H9 (cell line): ENCODE data around the gene GAD1. TPM values are rescaled to one million over a fixed set of nuclear protein-coding genes. Genes with fewer than 3 reads are reported as not detected.

ENCODE experiments used
- DNase-seq: peaks from one replicate; pipeline ENCODE4 v3.0.0-alpha.2; 2017
- H2AFZ ChIP-seq: one replicate; pipeline ENCODE4 v1.6.1; 2013; ENCODE audit warnings: mild to moderate bottlenecking, low read length, control low read depth, moderate library complexity
- H2AK5ac ChIP-seq: 2 replicates; pipeline ENCODE4 v1.6.1; 2013; ENCODE audit warnings: low read length, control low read depth, mixed read lengths; ENCODE audit not compliant: insufficient read length
- H2BK120ac ChIP-seq: one replicate; pipeline ENCODE4 v1.6.1; 2013; ENCODE audit warnings: low read depth, mild to moderate bottlenecking, low read length, control low read depth, inconsistent platforms; ENCODE audit not compliant: poor library complexity, severe bottlenecking
- H2BK12ac ChIP-seq: 2 replicates; pipeline ENCODE4 v1.6.1; 2013; ENCODE audit warnings: low read length, control low read depth, mixed read lengths, low read depth; ENCODE audit not compliant: insufficient read length
- H2BK15ac ChIP-seq: 2 replicates; pipeline ENCODE4 v1.6.1; 2013; ENCODE audit warnings: low read depth, low read length, control low read depth
- H2BK20ac ChIP-seq: one replicate; pipeline ENCODE4 v1.6.1; 2013; ENCODE audit warnings: low read depth, mild to moderate bottlenecking, low read length, control low read depth, inconsistent platforms; ENCODE audit not compliant: poor library complexity, severe bottlenecking
- H2BK5ac ChIP-seq: 2 replicates; pipeline ENCODE4 v1.6.1; 2013; ENCODE audit warnings: low read length, control low read depth, mixed read lengths; ENCODE audit not compliant: insufficient read length
- H3K14ac ChIP-seq: 2 replicates; pipeline ENCODE4 v1.6.1; 2013; ENCODE audit warnings: low read length, control low read depth; ENCODE audit not compliant: insufficient read depth
- H3K18ac ChIP-seq: 2 replicates; pipeline ENCODE4 v1.6.1; 2013; ENCODE audit warnings: low read depth, mild to moderate bottlenecking, mixed read lengths, low read length, control low read depth; ENCODE audit not compliant: insufficient read length
- H3K23ac ChIP-seq: 2 replicates; pipeline ENCODE4 v1.6.1; 2013; ENCODE audit warnings: low read length, control low read depth, mixed read lengths, low read depth; ENCODE audit not compliant: insufficient read length
- H3K23me2 ChIP-seq: 2 replicates; pipeline ENCODE4 v1.6.1; 2013; ENCODE audit warnings: low read depth, mild to moderate bottlenecking, mixed read lengths, low read length, control low read depth; ENCODE audit not compliant: insufficient read length, poor library complexity, severe bottlenecking
- H3K27ac ChIP-seq: 2 replicates; pipeline ENCODE4 v1.5.1; 2013; ENCODE audit warnings: low read length, control low read depth, mixed read lengths, low read depth; ENCODE audit not compliant: insufficient read length
- H3K27me3 ChIP-seq: 2 replicates; pipeline ENCODE4 v1.6.1; 2013; ENCODE audit warnings: low read length, control low read depth, inconsistent platforms; ENCODE audit not compliant: insufficient read depth
- H3K4ac ChIP-seq: 2 replicates; pipeline ENCODE4 v1.6.1; 2013; ENCODE audit warnings: low read depth, mild to moderate bottlenecking, control low read depth, inconsistent platforms, low read length, moderate library complexity
- H3K4me1 ChIP-seq: 2 replicates; pipeline ENCODE4 v1.6.1; 2013; ENCODE audit warnings: low read length, control low read depth, inconsistent platforms; ENCODE audit not compliant: insufficient read depth
- H3K4me2 ChIP-seq: 2 replicates; pipeline ENCODE4 v1.6.1; 2013; ENCODE audit warnings: low read length, control low read depth, mixed read lengths; ENCODE audit not compliant: insufficient read length, insufficient read depth
- H3K56ac ChIP-seq: 2 replicates; pipeline ENCODE4 v1.6.1; 2013; ENCODE audit warnings: low read depth, mild to moderate bottlenecking, mixed read lengths, low read length, control low read depth; ENCODE audit not compliant: insufficient read length
- H3K79me1 ChIP-seq: 2 replicates; pipeline ENCODE4 v1.6.1; 2013; ENCODE audit warnings: low read depth, mild to moderate bottlenecking, moderate library complexity, low read length, control low read depth, inconsistent platforms; ENCODE audit not compliant: insufficient read depth, poor library complexity, severe bottlenecking
- H3K79me2 ChIP-seq: 2 replicates; pipeline ENCODE4 v1.6.1; 2013; ENCODE audit warnings: low read length, control low read depth, inconsistent platforms; ENCODE audit not compliant: insufficient read depth
- H3K9ac ChIP-seq: 2 replicates; pipeline ENCODE4 v1.6.1; 2013; ENCODE audit warnings: low read length, control low read depth, mixed read lengths; ENCODE audit not compliant: insufficient read length; ENCODE audit errors: extremely low read depth
- H3K9me3 ChIP-seq: one replicate; pipeline ENCODE4 v1.6.1; 2013; ENCODE audit warnings: low read depth, low read length, inconsistent platforms; ENCODE audit not compliant: control insufficient read depth
- H3T11ph ChIP-seq: one replicate; pipeline ENCODE4 v1.6.1; 2013; ENCODE audit warnings: mild to moderate bottlenecking, low read length, control low read depth, inconsistent platforms
- H4K20me1 ChIP-seq: one replicate; pipeline ENCODE4 v1.6.1; 2013; ENCODE audit not compliant: control insufficient read depth, insufficient read length, insufficient read depth
- H4K5ac ChIP-seq: 2 replicates; pipeline ENCODE4 v1.6.1; 2013; ENCODE audit warnings: low read depth, mild to moderate bottlenecking, mixed read lengths, low read length, control low read depth; ENCODE audit not compliant: insufficient read length
- H4K8ac ChIP-seq: replicated peaks from 2 replicates; pipeline ENCODE4 v1.6.1; 2013; ENCODE audit warnings: low read length, control low read depth, mixed read lengths, low read depth; ENCODE audit not compliant: insufficient read length
- H4K91ac ChIP-seq: 2 replicates; pipeline ENCODE4 v1.6.1; 2013; ENCODE audit warnings: low read depth, mild to moderate bottlenecking, moderate library complexity, mixed read lengths, low read length, control low read depth; ENCODE audit not compliant: insufficient read length
- H3K27ac Mint-ChIP-seq, 3 experiments: 2 replicates in 2 of 3; 3 replicates in 1 of 3; pipeline ENCODE4 v1.8.0; 2020 to 2021; ENCODE audit warnings: mixed read lengths in 3 of 3, mild to moderate bottlenecking in 1 of 3, moderate library complexity in 1 of 3
- H3K27me3 Mint-ChIP-seq: 2 replicates; pipeline ENCODE4 v1.8.0; 2021; ENCODE audit warnings: low read depth, mild to moderate bottlenecking, moderate library complexity, mixed read lengths
- H3K36me3 Mint-ChIP-seq, 3 experiments: 2 replicates in 2 of 3; 3 replicates in 1 of 3; pipeline ENCODE4 v1.8.0; 2020 to 2021; ENCODE audit warnings: low read depth in 3 of 3, mixed read lengths in 3 of 3; ENCODE audit not compliant: insufficient read depth in 1 of 3
- H3K4me1 Mint-ChIP-seq, 2 experiments: 2 replicates each; pipeline ENCODE4 v1.8.0; 2020; ENCODE audit warnings: mixed read lengths in 2 of 2
- H3K4me3 Mint-ChIP-seq, 2 experiments: 2 replicates in 1 of 2; 3 replicates in 1 of 2; pipeline ENCODE4 v1.8.0; 2020 to 2021; ENCODE audit warnings: mild to moderate bottlenecking in 2 of 2, mixed read lengths in 2 of 2, moderate library complexity in 1 of 2
- H3K9me3 Mint-ChIP-seq, 2 experiments: 2 replicates in 1 of 2; 3 replicates in 1 of 2; pipeline ENCODE4 v1.8.0; 2020; ENCODE audit warnings: mild to moderate bottlenecking in 2 of 2, mixed read lengths in 2 of 2, moderate library complexity in 1 of 2
- WGBS: extraction: QIAGEN DNeasy Blood & Tissue Kit; methylation state at CpG from one replicate; pipeline ENCODE4 v1.1.7; 2013; ENCODE audit warnings: missing lambda C conversion rate, low lambda C conversion rate, mixed read lengths; ENCODE audit not compliant: insufficient read length; ENCODE audit errors: extremely low coverage; 5-methylcytosine and 5-hydroxymethylcytosine counted together
- total RNA-seq: library from RNA; stranded (reverse); gene quantifications from 2 replicates; pipeline ENCODE4 v1.2.1, GENCODE V29; 2021
- TF ChIP-seq, protein P1 (sequence below): fragments of 200-600 bp; sonication (generic); conservative IDR thresholded peaks from 3 replicates; pipeline ENCODE4 v1.8.0; 2021; ENCODE audit warnings: antibody characterized with exemption, mild to moderate bottlenecking

GAD1 gene
- total RNA-seq, 1 experiment from 2014 or later = 1.8 TPM

DNA sequence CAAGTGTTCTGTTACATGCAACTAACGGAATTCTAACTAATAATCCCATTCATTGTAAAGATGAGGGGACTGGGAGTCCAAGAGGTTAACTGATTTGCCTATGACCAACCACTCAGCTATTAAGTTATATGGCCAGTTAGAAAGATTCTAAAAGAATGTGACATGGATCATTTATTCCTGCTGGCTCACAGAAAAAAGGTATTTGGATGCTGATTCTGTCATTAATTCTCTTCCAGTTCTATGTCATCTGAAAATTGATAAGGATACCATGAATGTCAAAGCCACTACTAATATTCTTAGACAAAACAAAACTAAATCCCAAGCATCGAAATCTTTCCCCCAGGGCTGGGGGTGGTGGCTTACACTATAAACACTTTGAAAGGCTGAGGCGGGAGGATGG is 71.2 kb downstream of the GAD1 start:
- peaks cover 7% of the 10 kb centered on the region; the same call in 1 of the 2 replicates for H3K27me3 Mint-ChIP-seq
- no peaks in the 10 kb centered on the region for H3K36me3 Mint-ChIP-seq

More for the DNA sequence above, 71.2 kb downstream of the GAD1 start:
- Histone ChIP-seq H2BK15ac (no peak overlapping the region), H2AFZ (no peak overlapping the region), H3K4ac (no peak overlapping the region), H4K8ac (no peak overlapping the region), H2BK12ac (no peak overlapping the region), H3K4me1 (no peaks in the 10 kb centered on the region; the same call in 1 of the 2 replicates), H3K27me3 (no peaks in the 10 kb centered on the region), H2BK20ac (no peak overlapping the region), H3K9ac (no peak overlapping the region), H3K4me2 (no peak overlapping the region), H3K14ac (no peak overlapping the region), H3K9me3 (no peaks in the 10 kb centered on the region), H3K79me2 (no peaks in the 10 kb centered on the region), H3K56ac (no peak overlapping the region), H3K23ac (no peak overlapping the region), H3K18ac (no peak overlapping the region), H3K23me2 (no peaks in the 10 kb centered on the region), H3K27ac (no peak overlapping the region), H2BK5ac (no peak overlapping the region), H2BK120ac (no peak overlapping the region), H3T11ph (no peak overlapping the region), H4K20me1 (no peaks in the 10 kb centered on the region), H2AK5ac (no peak overlapping the region), H4K91ac (no peak overlapping the region), H3K79me1 (no peaks in the 10 kb centered on the region), H4K5ac (no peak overlapping the region)
- DNase-seq = no peak
- Mint-ChIP-seq H3K9me3 (no peaks in the 10 kb centered on the region), H3K27ac (no peak overlapping the region), H3K4me3 (no peak overlapping the region), H3K4me1 (peaks cover 13 to 14% of the 10 kb centered on the region in 2 experiments)
- WGBS = no CpG with 5 or more reads among the region's 3 CpGs
- TF ChIP-seq, protein P1, sequence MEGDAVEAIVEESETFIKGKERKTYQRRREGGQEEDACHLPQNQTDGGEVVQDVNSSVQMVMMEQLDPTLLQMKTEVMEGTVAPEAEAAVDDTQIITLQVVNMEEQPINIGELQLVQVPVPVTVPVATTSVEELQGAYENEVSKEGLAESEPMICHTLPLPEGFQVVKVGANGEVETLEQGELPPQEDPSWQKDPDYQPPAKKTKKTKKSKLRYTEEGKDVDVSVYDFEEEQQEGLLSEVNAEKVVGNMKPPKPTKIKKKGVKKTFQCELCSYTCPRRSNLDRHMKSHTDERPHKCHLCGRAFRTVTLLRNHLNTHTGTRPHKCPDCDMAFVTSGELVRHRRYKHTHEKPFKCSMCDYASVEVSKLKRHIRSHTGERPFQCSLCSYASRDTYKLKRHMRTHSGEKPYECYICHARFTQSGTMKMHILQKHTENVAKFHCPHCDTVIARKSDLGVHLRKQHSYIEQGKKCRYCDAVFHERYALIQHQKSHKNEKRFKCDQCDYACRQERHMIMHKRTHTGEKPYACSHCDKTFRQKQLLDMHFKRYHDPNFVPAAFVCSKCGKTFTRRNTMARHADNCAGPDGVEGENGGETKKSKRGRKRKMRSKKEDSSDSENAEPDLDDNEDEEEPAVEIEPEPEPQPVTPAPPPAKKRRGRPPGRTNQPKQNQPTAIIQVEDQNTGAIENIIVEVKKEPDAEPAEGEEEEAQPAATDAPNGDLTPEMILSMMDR = no peak
